Measurements from ENCODE around the gene MRPS12.

DNA sequence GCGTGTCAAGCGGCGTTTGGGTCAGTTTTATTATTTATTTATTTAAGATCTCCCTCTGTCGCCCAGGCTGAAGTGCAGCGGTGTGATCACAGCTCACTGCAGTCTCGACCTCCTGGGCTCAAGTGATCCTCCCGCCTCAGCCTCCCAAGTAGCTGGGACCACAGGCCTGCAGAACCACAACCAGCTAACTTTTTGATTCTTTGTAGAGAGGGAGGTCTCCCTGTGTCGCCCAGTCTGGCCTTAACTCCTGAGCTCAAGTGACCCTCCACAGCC, 713 bp downstream of the MRPS12 start:
- TF ChIP-seq, protein P1, sequence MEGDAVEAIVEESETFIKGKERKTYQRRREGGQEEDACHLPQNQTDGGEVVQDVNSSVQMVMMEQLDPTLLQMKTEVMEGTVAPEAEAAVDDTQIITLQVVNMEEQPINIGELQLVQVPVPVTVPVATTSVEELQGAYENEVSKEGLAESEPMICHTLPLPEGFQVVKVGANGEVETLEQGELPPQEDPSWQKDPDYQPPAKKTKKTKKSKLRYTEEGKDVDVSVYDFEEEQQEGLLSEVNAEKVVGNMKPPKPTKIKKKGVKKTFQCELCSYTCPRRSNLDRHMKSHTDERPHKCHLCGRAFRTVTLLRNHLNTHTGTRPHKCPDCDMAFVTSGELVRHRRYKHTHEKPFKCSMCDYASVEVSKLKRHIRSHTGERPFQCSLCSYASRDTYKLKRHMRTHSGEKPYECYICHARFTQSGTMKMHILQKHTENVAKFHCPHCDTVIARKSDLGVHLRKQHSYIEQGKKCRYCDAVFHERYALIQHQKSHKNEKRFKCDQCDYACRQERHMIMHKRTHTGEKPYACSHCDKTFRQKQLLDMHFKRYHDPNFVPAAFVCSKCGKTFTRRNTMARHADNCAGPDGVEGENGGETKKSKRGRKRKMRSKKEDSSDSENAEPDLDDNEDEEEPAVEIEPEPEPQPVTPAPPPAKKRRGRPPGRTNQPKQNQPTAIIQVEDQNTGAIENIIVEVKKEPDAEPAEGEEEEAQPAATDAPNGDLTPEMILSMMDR (IDR thresholded peaks at IDR 0.05 in 8 of 11, conservative IDR thresholded peaks at IDR 0.05 in 3 of 11): no peak
- no peak for TF ChIP-seq POLR2A (IDR thresholded peaks at IDR 0.05)
- TF ChIP-seq POLR2AphosphoS5 (IDR thresholded peaks at IDR 0.05): no peak

Data from spleen (tissue), 7 donors.